ENCODE measurements around the gene PPM1H. TPM values are rescaled to one million over a fixed set of nuclear protein-coding genes. Genes with fewer than 3 reads are reported as not detected.

Gene PPM1H
- total and polyA plus RNA-seq, 2 of the 8 experiments (the other 6 are each of a cell fraction or from before 2014, with no cell fraction given) = 16.4 to 36.1 TPM

- H3K23me2 ChIP-seq (ENCODE audit: low read depth, low read length) = no peaks in the 10 kb centered on the region
- H3K27me3 ChIP-seq (replicated peaks in 1 of 4; ENCODE audit: control insufficient read depth in 3 of 4, extremely low read depth in 1 of 4, insufficient read depth in 3 of 4, low read length in 3 of 4) = peaks cover 7 to 22% (median 14%) of the 10 kb centered on the region in 4 experiments
- H4K91ac ChIP-seq (replicated peaks; ENCODE audit: insufficient read length, low read length) = peak overlapping the region; percentile 77
- no peaks in the 10 kb centered on the region for H3K79me1 ChIP-seq (ENCODE audit: low read depth, low read length)
- ChIA-PET CTCF (ENCODE audit: partially characterized antibody) (interaction anchor here (0.7 to 2.6 kb wide), 7 partner anchors 18 to 139 kb away, joined by 3 to 13 read pairs (median 4); no protein-coding TSS in a partner anchor), POLR2A (ENCODE audit: partially characterized antibody) (interaction anchor here (1.0 to 3.9 kb wide), 9 partner anchors 10 to 138 kb away, joined by 3 to 20 read pairs (median 4); no protein-coding TSS in a partner anchor)
- H4K20me1 ChIP-seq (replicated peaks in 1 of 2; ENCODE audit: control insufficient read depth in 1 of 2, insufficient read depth in 2 of 2, low read length in 2 of 2) = no peaks in the 10 kb centered on the region
- H3K9ac ChIP-seq (replicated peaks in 1 of 4; ENCODE audit: extremely low read depth in 1 of 4, low read depth in 3 of 4, low read length in 3 of 4) = no peak overlapping the region
- H3K9me3 ChIP-seq (ENCODE audit: insufficient read depth in 2 of 2, low read depth in 1 of 2, low read length in 1 of 2) = no peaks in the 10 kb centered on the region
- no peak overlapping the region for H3K14ac ChIP-seq (ENCODE audit: insufficient read length)
- H3K4me2 ChIP-seq (ENCODE audit: insufficient read depth in 1 of 2, low read depth in 2 of 2, low read length in 2 of 2) = peak overlapping the region; percentile 30 to 67; a peak in 3 of 4 replicates
- H2BK5ac ChIP-seq (ENCODE audit: low read depth, low read length) = peak overlapping the region; percentile 81; the same call in 1 of the 2 replicates
- H3K79me2 ChIP-seq (ENCODE audit: control insufficient read depth in 1 of 2, insufficient read depth in 2 of 2, low read length in 2 of 2) = no peaks in the 10 kb centered on the region
- H4K8ac ChIP-seq (ENCODE audit: extremely low read depth, insufficient read depth, low read length) = 0 out of 2 replicates have a peak overlapping the region, but pooled peaks have one; percentile 12
- peak overlapping the region; percentile 96 for H2BK20ac ChIP-seq (ENCODE audit: low read length)
- H4K5ac ChIP-seq (ENCODE audit: insufficient read length, low read depth, low read length) = no peak overlapping the region
- 67% methylated on average over 21 of the region's 21 CpGs; no CpG with 5 or more reads in 1 of the 2 experiments for WGBS, 2 experiments (ENCODE audit: extremely low coverage in 1 of 2, insufficient coverage in 1 of 2, insufficient read length in 1 of 2, insufficient replicate concordance in 2 of 2, low coverage in 1 of 2, low lambda C conversion rate in 2 of 2, missing lambda C conversion rate in 1 of 2)
- peak overlapping the region in 1 of 4 experiments; percentile 14; a peak in 1 of 8 replicates for H3K4me3 ChIP-seq (ENCODE audit: extremely low read depth in 1 of 4, insufficient read depth in 2 of 4, low read depth in 3 of 4, low read length in 4 of 4)
- peak overlapping the region; percentile 30 for H3K4ac ChIP-seq (replicated peaks; ENCODE audit: insufficient read length, low read depth, low read length)
- no peak overlapping the region; the same call in 1 of the 2 replicates for H2BK15ac ChIP-seq (ENCODE audit: low read length)
- FAIRE-seq (no peak), DNase-seq (ENCODE audit: low read depth in 1 of 2, low spot score in 2 of 2) (no peak)
- H3K36me3 ChIP-seq (ENCODE audit: control insufficient read depth in 2 of 4, insufficient read depth in 4 of 4, low read length in 3 of 4) = no peaks in the 10 kb centered on the region
- H3K56ac ChIP-seq (replicated peaks; ENCODE audit: insufficient read length, low read depth, low read length) = no peak overlapping the region
- no peak overlapping the region for H2AFZ ChIP-seq (ENCODE audit: low read length)
- no peak overlapping the region for H3K23ac ChIP-seq (ENCODE audit: insufficient read length)
- H3K4me1 ChIP-seq (replicated peaks in 1 of 4; ENCODE audit: control insufficient read depth in 3 of 4, insufficient read depth in 4 of 4, low read length in 3 of 4) = peaks cover 32 to 52% (median 44%) of the 10 kb centered on the region in 4 experiments
- no peak overlapping the region for H3K27ac ChIP-seq (ENCODE audit: low read depth, low read length)
- peak overlapping the region; percentile 98 for H2BK12ac ChIP-seq (ENCODE audit: low read depth, low read length)
- H2BK120ac ChIP-seq (replicated peaks; ENCODE audit: low read depth, low read length) = peak overlapping the region; percentile 70
- H2AK5ac ChIP-seq (ENCODE audit: low read depth, low read length) = peak overlapping the region; percentile 99
- peak overlapping the region; percentile 88 for H3K18ac ChIP-seq (ENCODE audit: extremely low read depth, low read length)
- no peak for TF ChIP-seq SIN3A (conservative IDR thresholded peaks at IDR 0.05 in 1 of 2, IDR thresholded peaks at IDR 0.05 in 1 of 2; ENCODE audit: low read depth in 1 of 2, low read length in 2 of 2)
- TF ChIP-seq CBX8 (IDR thresholded peaks at IDR 0.05; ENCODE audit: borderline replicate concordance, low read depth, low read length) = no peak
- TF ChIP-seq SIX5 (IDR thresholded peaks at IDR 0.05; ENCODE audit: low read depth, low read length) = no peak
- TF ChIP-seq HDAC6 (IDR thresholded peaks at IDR 0.05; ENCODE audit: low read depth, low read length) = no peak
- TF ChIP-seq SP1 (IDR thresholded peaks at IDR 0.05; ENCODE audit: low read depth, low read length) = no peak
- TF ChIP-seq GTF2F1 (IDR thresholded peaks at IDR 0.05; ENCODE audit: borderline replicate concordance, low read depth, low read length) = no peak
- TF ChIP-seq RNF2 (IDR thresholded peaks at IDR 0.05; ENCODE audit: borderline replicate concordance, low read depth, low read length, missing control alignments, poor library complexity, severe bottlenecking) = no peak
- TF ChIP-seq POU5F1 (IDR thresholded peaks at IDR 0.05; ENCODE audit: low read depth, low read length) = no peak
- no peak for TF ChIP-seq RAD21 (IDR thresholded peaks at IDR 0.05 in 1 of 2, conservative IDR thresholded peaks at IDR 0.05 in 1 of 2; ENCODE audit: low read depth in 2 of 2, low read length in 2 of 2)
- no peak for TF ChIP-seq RXRA (IDR thresholded peaks at IDR 0.05; ENCODE audit: insufficient read depth, low read depth, low read length)
These were observed 280.4 kb downstream of the PPM1H start for GRCh38 chr12:62654326-62655241.
